ENCODE data around the gene MUC6. TPM values are rescaled to one million over a fixed set of nuclear protein-coding genes. Genes with fewer than 3 reads are reported as not detected.

MUC6 gene
- total RNA-seq, 1 experiment from 2014 or later: not detected

DNA sequence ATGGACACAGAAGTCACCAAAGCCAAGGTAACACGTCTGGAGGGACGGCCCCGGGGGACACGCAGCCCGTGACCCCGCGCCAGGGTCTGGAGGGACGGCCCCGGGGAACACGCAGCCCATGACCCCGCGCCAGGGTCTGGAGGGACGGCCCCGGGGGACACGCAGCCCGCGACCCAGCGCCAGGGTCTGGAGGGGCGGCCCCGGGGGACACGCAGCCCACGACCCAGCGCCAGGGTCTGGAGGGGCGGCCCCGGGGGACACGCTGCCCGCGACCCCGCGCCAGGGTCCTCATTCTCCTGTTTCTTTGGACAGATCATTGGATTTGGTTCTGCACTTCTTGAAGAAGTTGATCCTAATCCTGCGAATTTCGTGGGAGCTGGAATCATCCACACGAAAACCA, 27.1 kb downstream of the MUC6 start:
- no peak for DNase-seq (ENCODE audit: low read depth)

DNA sequence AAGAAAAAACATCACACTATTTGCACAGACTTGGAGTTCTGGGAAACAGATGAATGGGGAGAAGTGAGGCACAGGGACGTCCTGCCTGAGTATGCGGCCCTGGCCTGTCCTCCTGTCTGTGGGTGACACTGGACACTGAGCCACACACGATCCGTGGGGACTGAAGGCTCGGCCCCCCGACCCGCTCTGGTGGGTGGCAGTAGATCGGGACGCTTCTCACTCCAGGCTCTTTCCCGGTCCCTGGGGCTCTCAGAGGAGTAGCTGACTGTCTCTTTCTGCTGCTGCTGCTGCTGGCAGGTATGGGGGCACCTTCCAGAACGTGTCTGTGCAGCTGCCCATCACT, 27.7 kb downstream of the MUC6 start:
- no peak for DNase-seq (ENCODE audit: low read depth)

DNA sequence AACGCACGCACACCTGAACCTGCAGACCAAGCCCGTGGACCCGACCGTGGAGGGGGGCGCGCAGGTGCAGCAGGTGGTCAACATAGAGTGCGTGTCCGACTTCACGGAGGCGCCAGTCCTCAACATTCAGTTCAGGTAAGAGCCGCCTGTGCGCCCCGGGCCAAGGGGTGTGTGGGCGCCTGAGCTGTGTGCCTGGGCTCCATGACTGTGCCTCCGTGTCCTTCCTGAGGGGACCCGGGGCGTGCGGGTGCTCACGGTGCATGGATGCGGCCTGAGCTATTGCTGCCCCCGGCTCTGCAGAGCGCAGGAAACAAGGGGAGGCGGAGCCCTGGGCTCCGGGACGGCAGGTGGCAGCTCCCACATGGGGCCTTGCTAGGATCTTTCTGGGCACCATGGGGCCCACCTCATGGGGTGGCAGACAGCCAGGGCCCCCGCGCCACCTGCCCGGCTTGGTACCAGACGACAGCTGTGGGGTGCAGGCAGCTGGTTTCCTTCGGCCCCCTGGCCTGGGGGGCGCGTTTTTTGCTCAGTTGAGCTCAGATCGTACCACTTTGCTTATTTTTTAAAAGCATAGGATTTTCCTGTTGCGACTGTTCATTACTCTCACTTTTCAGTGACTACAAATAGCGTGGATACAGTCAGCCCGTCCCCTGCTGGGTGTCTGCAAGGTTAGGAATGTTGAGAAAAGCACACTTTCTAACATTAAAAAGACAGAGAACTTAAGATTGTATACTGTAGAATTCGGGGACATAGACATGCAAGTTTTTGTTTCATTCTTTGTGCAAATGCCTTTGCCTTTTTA, 28.3 kb downstream of the MUC6 start:
- DNase-seq (ENCODE audit: low read depth): no peak

DNA sequence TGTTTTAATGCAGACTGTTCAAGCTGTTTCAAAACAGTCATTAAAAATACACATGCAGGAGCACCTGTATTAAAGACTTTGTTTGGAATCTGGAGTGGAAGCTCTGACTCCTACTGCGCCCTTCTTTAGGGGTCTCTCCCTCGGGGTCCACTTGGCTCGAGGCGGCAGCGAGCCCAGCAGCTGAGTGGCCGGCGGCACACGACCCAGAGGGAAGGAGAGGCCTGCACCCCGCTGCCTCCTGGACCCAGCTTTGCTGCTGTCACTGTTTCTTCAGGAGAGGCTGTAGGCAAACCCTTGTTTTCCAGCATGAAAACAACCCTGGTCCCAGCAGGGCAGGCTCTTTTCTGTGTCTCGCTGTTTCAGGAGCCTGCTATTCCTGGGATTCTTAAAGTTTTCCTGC, 29.2 kb downstream of the MUC6 start:
- no peak for DNase-seq (ENCODE audit: low read depth)

DNA sequence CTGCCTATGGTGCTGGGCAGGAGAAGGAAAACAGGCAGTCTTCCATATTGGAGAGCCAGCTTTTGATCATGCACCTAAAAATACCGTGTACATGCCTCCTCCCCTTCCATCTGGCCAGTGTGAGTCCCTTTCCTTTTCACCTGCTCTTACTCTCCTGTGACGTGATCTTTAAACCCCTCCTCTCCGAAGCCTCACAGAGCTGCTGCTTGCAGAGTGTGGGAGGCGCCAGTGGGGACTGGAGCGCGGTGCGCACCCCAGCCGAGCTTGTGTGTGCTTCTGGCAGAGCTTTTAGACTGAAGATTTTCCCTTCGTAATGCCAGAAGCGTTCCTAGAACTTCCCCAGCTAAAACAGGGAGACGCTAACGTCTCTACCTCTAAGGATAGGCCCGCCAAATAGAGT, 29.8 kb downstream of the MUC6 start:
- DNase-seq (ENCODE audit: low read depth): no peak

DNA sequence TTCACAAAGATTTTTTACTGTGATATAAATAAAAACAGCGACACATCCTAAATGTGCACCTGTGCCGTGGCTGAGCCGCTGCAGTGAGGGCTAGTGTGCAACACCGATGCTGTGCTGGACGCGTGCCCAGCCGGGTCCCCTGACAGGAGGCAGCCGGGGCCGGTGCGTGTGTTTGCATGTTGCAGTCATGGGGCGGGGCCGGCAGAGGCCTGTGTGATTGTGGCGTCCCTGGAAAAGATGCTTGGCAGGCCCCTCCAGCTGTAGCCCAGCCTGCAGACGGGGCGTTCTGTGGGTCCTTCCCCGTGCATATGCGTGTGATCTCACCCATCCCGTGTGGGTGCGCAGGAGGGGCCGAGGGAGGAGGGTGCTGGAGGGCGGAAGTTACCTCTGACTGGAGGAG, 30.6 kb downstream of the MUC6 start:
- no peak for DNase-seq (ENCODE audit: low read depth)

DNA sequence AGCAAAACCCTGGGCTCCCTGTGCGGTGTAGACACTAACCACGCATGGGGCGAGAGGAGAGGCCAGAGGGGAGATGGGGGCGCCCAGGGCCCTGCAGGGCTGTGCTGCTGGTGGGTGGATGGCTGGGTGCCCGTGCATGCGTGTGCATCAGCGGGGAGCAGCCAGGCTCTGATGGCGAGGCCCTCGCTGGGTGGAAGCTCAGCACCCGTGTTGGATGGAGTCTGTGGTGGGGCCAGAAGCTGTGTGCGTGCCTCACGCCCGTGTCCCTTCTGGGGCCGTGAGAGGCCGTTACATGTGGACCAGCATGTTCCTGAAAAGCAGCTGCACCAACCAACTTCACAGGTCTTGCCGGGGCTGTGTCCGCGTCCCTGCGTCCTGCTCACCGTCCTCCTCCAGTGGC, 33.4 kb downstream of the MUC6 start:
- DNase-seq (ENCODE audit: low read depth): no peak

DNA sequence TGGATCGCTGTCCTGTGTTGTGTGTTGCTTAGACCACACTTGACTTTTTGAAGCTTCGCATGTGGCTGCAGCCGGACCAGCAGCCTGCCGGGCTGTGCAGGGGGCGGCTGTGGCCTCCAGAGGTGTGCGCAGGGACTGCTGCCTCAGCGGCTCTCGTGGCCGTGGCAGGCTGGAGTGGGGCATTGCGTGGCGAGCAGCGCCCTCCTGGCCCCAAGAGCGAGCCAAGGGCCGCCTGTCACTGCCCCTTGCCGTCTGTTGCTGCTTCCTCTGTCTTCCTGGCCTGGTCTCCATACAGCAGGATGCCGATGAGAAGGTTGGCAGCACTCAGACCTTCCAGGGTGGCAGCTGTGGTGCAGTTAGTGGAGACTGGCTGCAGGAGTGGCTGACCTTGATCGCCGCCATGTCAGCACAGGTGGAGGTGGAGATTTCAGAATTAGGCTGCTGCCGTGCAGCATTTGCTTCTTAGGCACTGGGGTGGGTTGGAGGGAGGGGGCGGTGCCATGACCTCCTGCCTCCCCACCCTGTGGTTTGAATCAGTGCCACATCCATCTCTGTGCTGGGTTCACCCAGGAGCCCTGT, 34.0 kb downstream of the MUC6 start:
- no peak for DNase-seq (ENCODE audit: low read depth)

DNA sequence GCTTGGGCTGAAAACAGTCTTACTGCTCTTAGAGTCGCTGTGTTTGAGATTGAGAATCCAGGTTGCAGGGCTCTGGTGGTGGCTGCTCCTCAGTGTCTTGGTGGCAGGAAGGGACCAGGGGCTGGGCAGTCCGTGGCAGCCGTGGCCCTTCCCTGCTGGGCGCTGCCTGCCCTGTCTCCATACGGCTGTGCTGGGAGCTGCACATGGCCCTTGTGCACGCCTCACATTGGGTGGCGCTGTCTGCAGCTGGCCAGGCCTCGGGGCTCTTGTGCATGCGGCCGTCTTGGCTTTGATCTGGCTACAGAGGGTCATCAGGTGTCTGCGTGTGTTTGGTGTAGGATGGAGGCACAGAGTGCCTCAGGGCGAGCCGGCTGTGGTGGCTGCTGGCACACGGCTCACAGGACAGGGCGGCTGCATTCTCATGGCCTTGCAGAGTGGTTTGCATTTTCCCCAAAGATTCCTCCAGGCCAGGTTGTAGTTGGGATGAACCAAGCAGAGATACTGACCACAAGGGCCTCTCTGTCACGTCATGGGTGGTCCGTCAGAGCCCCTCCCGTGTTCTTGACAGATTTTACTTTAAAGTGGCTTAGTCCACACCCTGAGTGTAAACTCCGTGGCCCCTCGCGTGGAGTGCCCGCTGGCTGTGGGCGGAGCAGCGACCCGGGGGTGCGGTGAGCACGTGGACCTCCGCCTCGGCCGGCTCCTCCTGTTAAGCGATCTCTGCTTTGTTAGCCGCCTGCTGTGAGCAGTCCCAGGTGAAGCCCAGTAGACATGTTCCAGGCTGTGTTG, 34.7 kb downstream of the MUC6 start:
- no peak for DNase-seq (ENCODE audit: low read depth)

DNA sequence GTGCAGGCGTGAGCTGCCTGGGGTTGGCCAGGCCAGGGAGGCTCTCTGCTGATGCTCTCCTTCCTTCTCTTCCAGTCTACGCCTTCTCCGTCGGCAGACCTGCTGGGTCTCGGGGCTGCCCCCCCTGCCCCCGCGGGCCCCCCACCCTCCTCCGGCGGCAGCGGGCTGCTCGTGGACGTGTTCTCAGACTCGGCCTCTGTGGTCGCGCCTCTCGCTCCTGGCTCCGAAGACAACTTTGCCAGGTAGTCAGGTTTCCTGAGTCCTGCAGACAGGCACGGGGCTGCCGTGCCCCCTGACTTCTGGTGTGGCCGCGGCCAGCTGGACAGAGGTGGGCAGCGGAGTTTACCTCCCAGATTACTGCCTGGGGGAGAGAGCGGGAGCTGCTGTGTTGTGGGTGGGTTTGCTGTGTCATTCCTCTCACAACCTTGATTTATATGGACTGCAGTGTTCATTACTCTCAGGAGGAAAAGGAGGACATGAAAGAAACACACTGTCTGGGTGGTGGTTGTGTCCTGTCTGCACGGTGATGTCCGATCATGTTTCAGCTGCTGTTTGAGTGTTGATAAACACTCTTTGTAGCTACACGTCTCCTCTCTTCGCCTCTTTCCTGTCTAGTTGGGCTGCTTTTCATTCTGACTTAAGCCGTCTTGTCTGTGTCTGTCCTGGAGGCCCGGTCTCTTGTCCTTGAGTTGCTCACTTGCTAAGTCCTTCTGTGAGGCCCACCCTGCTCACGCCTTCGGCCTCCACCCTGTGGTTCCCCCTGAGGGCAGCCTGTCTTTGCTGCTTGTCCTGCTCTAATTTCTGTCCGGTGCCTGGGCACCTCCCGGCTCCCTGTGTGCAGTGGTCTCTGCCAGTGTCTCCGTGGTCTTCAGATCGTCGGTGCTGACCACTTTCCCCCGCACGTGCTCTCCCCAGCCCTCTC, 35.9 kb downstream of the MUC6 start:
- DNase-seq (ENCODE audit: low read depth): no peak

DNA sequence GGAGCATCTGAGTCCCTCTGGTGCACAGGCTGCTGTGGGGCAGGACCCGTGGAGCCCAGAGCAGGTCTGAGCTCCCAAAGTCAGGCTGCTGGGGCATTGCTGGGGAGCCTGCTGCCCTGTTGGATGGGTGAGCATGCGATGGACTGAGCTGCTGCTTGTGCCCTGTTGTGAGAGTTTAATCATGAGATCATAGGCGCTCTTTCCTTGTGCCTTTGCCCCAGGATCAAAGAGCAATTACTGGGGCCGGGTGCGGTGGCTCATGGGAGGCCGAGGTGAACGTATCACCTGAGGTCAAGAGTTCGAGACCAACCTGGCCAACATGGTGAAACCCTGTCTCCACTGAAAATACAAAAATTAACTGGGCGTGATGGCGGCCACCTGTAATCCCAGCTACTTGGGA, 37.5 kb downstream of the MUC6 start:
- no peak for DNase-seq (ENCODE audit: low read depth)

DNA sequence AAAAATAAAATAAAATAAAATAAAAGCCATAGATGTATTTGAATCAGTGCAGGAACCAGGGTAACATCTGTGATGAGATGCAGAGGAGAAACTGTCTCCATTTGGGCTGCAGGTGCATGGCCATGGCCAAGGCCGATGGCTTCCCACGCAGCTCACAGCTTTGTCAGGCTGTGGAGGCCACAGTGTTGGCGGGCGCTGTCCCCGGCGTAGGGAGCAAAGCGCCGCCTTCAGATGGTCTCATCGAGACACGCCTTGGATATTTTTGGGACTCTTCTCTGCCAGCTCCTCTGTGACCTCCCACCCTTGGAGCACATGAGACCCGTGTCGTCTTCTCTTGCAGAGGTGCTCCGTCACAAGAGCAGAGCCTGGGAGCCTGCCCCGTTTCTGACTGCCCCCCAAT, 38.6 kb downstream of the MUC6 start:
- no peak for DNase-seq (ENCODE audit: low read depth)

DNA sequence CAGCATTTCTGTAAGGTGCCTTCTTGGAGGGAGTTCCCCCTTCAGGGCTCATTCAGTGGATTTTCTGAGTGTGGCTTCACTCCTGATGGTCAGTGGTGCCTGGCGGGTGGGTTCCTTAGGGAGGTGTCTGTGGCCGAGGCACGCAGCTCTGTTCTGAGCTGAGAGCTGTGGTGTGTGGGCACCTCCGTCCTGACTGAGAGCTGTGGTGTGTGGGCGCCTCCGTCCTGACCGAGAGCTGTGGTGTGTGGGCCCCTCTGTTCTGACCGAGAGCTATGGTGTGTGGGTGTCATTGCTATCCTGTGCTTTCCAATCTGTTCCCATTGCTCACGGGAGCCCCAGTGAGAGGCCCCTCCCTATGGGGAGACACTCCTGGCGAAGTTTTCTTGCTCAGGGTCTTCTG, 39.8 kb downstream of the MUC6 start:
- DNase-seq (ENCODE audit: low read depth): no peak

DNA sequence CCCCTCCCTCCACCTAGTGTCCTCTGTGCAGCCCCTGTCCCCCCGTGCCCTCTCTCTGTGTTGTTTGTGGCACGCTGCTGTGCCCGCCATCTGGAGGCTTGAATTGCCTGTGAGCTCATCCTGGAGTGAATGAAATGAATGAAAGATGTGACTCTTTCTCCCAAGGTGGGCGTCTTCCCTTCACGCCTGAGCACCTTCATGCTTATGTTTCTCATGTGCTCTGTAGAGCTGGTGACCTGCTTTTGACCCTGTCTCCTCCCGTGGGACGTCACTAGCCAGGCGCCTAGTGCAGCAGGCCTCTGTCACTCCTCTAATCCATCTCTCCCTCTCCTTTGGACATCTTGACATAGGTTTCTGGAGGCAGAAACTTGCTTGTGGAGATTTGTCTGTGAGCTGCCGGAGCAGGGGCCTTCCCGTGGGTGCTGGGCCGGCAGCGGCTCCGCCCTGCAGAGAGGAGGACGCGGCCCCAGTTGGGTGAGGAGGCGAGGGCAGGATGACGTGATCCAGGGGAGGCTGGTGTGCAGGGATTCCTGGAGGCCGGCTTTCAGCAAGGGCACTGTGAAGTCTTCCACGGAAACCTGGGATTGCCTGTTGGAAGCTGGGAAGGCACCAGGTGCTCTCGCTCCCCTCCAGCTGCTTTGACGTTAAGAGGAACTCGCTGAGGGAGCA, 40.6 kb downstream of the MUC6 start:
- DNase-seq (ENCODE audit: low read depth): peak; percentile 21

DNA sequence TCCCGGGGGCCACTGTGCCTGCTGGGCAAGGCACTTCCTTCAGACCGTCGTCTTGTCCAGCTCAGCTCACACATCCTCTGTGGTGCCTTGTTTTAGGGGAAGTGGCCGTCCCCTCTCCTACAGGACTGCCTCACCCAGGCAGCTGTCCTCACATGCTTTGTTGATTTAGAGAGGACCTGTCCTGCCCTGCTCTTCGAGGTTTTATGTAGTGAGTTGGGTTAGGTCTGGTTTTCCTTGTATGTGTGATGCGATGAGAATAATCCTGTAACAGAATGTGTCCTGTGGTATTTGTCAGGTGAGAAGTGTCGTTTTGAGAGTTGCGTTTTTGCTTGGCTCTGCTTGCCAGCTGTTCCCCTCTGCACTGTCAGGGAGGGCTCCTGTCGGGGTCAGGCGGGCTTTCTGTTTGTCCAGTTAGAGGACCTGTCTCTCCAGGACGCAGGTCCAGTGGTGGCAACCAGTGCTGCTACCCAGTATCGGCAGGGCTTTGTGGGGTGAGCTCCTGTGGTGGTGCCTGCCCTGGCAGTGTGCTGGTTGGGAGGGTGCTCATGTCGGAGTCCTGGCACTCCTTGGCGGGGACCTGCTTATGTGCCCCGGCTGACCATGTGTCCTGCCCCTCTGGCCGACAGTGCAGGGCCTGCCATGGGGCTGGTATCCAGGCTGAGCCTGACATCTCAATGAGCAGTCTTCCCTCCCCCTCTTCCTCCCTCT, 41.3 kb downstream of the MUC6 start:
- DNase-seq (ENCODE audit: low read depth): no peak

DNA sequence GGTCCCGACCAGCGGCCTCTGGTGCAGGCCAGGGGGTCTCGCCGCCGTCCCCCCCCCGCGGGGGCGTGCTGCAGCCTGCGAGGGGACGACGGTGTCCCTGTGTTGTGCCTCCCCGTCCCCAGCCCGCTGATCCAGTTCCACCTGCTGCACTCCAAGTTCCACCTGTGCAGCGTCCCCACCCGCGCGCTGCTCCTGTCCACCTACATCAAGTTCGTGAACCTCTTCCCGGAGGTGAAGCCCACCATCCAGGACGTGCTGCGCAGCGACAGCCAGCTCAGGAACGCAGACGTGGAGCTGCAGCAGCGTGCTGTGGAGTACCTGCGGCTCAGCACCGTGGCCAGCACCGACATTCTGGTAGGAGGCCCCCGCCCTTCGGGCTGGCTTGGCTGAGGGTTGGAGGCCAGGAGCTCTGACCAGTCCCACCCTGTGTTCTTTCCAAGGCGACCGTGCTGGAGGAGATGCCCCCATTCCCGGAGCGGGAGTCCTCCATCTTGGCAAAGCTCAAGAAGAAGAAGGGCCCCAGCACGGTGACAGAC, 42.8 kb downstream of the MUC6 start:
- DNase-seq (ENCODE audit: low read depth): no peak

DNA sequence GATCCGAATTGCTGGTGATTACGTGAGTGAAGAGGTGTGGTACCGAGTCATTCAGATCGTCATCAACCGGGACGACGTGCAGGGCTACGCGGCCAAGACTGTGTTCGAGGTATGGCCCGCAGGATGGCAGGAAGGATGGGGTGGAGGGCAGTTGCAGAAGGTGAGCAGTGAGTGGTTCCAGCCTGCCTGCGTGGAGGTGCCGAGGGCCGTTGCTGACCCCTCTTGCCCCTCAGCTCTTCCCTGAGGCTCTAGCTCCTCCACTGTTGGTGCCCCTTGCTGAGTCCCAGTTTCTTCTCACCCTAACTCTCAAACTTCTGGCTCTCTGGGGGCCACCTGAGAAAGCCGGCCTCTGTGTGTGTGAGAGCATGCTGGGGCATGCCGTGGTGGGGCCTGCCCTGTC, 43.9 kb downstream of the MUC6 start:
- DNase-seq (ENCODE audit: low read depth): no peak

DNA sequence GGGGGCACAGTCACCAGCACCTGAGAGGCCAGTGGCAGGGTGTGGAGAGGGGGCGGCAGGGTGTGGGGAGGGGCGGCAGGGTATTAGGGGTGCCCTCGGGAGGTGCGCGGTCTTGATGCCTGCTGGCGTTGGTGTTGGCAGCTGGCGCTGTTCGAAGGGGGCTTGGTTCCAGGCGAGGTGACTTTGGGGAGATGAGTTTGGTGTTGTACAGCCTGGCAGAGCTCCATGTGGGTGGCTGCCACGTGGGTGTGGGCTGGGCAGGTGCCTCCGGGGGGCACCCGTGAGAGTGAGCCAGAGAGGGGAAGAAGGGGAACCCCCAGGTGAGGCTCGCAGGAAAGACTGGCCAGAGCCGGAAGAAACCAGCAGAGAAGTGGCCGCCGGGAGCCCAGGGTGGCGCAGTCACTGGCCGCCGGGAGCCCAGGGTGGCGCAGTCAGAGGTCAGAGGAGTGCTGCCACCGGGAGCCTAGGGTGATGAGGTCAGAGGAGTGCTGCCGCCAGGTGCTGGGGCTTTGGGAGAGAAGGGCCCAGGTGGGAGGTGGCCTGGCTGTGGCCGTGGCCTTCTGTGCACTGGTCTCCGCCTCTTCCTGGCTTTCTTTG, 44.7 kb downstream of the MUC6 start:
- DNase-seq (ENCODE audit: low read depth): no peak

DNA sequence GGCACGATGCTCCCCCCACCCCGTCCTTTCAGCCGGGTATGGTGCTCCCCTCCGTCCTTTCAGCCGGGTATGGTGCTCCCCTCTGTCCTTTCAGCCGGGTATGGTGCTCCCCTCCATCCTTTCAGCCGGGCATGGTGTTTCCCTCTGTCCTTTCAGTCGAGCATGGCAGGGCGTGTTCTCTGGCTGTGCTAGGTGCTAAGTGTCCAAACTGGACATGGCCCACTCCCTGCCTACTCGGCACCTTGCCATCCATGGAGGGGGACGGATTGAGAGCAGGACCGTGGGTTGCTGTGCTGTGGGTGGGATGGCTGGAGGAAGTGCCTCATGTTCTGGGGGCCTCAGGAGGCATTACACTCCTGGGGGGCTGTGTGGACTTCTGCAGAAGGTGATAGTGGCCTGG, 45.5 kb downstream of the MUC6 start:
- DNase-seq (ENCODE audit: low read depth): no peak

DNA sequence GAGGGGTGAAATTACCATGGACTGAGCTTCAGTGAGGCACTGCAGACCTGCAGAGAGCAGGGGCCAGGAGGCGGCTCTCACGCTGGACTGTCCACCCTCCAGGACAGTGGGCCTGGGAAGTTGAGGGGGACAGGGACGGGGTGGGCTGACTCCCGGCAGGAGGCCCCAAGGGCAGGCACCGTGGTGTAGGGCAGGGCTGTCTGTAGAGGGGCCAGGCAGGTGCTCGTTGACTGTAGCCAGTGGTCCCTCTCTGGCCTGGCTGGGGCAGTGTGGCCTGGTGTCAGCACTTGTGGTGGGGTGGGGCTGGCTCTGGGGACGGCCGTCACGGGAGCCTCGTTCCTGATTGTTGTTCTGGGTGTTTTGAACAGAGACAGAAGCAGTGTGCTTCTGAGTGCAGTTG, 46.4 kb downstream of the MUC6 start:
- DNase-seq (ENCODE audit: low read depth): no peak
